HG03060 (cell line): ENCODE measurements around the gene SLC7A4.
"Not testable (repeated sequence)": the region's sequence is repeated elsewhere in the genome, so short reads cannot be mapped to it uniquely, and the experiment has no call there.

Experiments used
- ATAC-seq: cut with Tn5 transposase; IDR thresholded peaks from one replicate; pipeline ENCODE4 v1.9.1; 2021; ENCODE audit warnings: low read depth, moderate number of reproducible peaks; ENCODE audit not compliant: unreplicated experiment

SLC7A4 gene

GRCh38 chr22:21025266-21025665 is 7.1 kb downstream of the SLC7A4 start:
- no peak for ATAC-seq

GRCh38 chr22:21022955-21023614 is 9.3 kb downstream of the SLC7A4 start:
- ATAC-seq: no peak

DNA sequence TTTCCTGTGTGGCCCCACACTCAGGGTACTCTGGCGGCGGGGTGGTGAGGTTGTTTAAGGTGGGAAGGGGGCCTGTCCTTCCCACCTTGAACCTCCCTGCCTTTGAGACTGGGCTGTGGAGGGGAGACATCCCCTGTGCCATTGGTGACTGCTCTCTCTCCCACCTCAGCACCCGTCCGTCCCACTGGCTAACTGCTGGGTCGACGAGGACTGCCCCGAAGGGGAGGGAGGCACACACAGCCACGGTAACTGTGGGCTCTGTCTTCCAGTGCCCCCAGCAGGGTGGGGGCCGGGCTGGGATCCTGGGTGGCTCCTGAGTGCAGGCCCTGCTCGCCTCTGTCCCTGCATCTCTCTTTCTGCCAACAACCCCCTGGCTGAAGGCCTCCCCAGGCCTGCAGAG is 9.9 kb downstream of the SLC7A4 start:
- ATAC-seq: no peak

DNA sequence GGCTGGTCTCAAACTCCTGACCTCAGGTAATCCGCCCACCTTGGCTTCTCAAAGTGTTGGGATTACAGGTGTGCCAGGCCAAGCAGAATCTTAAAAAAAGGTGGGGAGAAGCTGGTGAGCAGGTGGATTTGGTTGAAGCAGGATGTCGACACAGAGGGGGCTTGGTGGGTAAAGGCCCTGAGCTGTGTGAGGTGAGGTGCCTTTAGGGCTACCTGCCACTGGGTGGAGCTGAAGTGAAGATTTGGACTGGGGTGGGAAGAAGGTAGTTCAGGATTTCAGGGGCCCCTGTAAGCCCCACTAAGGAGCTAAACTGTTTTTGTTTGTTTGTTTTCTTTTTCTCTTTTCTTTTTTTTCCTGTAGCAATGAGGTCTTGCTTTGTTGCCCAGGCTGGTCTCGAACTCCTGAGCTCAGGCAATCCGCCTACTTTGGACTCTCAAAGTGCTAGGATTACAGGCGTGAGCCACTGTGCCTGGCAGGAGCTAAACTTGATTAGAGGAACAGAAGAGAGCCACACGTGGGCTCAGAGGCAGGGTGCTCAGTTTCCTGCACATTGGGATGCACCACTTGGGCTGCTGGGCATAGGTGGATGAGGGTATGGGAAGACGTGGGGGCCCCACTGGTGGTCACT is 11.4 kb downstream of the SLC7A4 start:
- no peak for ATAC-seq

- no peak for ATAC-seq
Measured at GRCh38 chr22:21018314-21018713, 14.0 kb downstream of the SLC7A4 start.

DNA sequence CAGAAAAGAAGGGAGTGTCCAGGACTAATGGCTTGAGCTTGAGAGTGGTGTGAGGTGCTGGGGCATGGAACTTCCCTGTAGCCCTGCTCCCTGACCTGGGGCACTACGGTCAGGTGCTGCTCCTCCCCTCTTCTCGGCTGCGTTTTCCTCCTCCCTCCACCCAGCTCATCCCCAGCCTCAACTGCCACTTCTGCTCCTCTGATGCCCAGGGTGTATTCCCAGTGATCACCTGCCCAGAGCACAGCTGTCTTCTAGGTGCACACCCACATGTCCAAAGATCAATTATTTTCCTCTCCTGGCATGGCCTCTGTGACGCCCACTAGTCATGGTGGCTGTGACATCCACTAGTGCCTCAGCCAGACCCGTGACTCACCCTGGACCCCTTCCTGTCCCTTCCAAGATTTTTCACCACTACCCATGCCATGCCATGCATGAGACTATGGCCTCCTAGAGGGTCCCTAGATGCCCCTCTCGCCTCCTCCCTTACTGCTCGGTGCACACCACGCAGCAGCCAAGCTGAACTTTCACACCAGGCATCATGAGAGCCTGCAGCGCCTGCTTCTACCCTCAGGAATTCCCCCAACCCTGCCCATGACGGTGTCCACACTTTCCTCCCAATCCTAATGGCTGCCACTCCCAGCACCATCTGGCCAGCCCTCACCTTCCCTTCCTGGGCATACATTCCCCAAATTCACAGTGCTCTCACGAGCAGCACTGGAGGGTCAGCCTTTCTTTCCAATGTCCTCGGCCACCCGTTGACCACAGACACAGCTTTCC is 15.5 kb downstream of the SLC7A4 start:
- no peak for ATAC-seq

DNA sequence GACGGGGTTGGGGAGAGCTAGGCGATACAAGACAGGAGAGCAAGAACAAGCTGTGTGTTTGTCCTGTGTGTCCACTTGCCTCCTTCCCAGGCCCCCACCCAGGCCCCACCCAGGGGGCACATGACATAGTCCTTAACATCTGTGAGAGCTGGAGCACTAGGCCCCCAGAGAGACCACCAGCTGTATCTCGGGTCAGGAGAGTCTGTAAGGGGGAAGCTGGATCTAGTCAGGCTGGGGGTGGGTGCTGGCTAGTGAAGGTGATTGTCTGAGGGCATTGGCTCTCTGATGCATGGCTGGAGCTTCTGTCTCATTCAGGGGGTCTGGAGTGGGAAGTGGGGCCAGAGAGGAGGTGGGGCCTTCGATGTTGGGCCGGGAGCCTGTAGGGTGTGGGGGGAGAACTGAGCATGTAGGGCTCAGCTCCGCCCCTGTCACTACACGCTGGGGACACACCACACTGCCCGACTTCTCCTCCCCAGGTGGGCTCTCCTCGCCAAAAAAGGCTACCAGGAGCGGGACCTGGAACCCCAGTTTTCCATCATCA is 16.8 kb downstream of the SLC7A4 start:
- ATAC-seq: no peak

DNA sequence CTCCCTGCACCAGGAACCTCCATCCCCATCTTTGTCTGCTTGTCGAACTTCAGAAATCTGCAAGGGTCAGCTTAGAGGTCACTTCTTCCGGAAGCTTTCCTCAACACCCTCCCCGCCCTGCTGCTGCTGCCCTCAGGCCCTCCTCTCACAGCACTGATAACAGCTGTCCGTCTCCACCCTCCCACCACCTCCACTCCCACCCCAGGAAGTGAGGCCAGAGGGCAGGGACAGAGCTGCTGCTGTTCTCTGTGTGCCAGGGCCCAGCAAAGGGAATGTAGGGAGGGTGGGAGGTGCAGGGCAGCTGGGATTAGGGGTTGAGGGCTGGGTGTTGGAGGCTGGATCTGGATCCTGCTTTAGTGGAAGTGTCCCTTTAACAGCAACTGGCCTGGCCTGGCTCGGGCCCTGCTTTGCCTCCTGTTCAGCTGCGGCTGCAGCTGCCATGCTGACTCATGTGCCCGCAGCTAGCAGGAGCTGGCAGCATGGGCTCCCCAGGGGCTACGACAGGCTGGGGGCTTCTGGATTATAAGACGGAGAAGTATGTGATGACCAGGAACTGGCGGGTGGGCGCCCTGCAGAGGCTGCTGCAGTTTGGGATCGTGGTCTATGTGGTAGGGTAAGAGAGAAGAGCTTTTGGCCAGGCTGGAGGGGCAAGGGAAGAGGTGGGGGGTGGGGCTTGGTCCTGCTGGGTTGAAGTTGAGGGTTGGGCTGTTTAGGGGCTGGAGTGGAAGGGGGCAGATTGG is 17.5 kb downstream of the SLC7A4 start, which contains the start of gene P2RX6:
TSS of gene P2RX6 (plus strand) at position 440 of the 740 bp plus-strand sequence. CDS start at position 450, 10 bp downstream.
- ATAC-seq: no peak

DNA sequence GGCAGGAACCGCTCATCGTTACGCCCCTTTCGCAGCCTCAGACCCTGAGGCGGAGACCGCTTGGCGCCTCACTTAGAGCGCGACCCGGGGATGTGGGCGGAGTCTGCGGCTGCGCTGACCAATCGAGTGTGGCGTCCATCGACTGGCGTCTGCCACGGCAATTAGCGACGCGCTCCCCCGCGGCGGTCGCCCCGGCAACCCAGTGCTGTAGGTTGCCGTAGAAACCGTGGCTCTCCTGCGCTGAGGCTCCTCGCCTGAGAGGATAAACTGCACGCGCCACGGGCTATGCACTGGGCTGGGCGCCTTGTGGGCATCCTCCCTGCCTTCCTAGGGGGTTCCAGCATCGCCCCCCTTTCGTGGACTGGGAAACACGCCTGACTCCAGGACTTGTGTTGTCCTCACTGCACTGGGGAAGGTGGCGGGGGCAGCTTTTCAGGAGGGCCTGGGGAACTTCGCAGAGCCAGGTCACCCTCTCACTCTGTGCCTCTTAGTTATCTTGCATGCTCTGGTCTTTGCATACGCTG is 18.1 kb downstream of the SLC7A4 start:
- no peak for ATAC-seq

- no peak for ATAC-seq
Measured at GRCh38 chr22:21013657-21014201, 18.6 kb downstream of the SLC7A4 start.

GRCh38 chr22:21012446-21013407 is 19.6 kb downstream of the SLC7A4 start:
- ATAC-seq: no peak

GRCh38 chr22:21010426-21011113 is 21.8 kb downstream of the SLC7A4 start:
- no peak for ATAC-seq

GRCh38 chr22:21009638-21010425 is 22.5 kb downstream of the SLC7A4 start:
- ATAC-seq: no peak

DNA sequence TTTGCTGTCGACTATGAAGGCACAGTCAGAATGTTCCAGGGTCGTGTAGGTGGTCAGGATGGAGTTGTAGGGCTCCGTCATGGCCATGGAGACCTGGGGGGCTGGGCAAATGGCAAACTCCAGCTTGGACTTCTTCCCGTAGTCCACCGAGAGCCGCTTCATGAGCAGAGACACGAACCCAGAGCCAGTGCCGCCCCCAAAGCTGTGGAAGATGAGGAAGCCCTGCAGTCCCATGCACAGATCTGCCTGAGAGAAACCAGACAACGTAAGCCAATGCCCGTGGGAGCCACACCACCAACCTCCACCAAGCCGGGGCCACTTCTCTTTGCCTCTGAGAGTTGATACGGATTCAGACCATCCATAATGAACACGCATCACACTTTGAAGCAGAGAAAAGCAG is 23.2 kb downstream of the SLC7A4 start:
- not testable (repeated sequence) for ATAC-seq

DNA sequence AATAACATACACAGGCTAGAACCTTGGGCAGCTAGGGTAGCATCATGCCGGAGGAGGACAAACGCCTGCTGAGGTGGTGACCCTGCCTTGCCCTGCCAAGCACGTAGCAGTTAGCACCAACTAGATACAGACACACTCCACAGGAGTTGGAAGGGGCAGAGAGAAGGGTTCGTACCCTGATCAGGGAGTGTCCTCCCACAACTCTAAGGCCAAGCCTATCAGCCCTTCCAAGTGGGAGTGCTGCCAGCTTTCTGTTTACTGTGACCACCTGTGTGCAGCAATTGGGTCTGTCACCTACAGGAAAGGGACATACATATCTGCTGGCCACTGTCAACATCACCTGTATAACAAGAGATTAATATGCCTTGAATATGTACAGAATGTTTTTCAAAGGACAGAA is 28.6 kb downstream of the SLC7A4 start:
- no peak for ATAC-seq

DNA sequence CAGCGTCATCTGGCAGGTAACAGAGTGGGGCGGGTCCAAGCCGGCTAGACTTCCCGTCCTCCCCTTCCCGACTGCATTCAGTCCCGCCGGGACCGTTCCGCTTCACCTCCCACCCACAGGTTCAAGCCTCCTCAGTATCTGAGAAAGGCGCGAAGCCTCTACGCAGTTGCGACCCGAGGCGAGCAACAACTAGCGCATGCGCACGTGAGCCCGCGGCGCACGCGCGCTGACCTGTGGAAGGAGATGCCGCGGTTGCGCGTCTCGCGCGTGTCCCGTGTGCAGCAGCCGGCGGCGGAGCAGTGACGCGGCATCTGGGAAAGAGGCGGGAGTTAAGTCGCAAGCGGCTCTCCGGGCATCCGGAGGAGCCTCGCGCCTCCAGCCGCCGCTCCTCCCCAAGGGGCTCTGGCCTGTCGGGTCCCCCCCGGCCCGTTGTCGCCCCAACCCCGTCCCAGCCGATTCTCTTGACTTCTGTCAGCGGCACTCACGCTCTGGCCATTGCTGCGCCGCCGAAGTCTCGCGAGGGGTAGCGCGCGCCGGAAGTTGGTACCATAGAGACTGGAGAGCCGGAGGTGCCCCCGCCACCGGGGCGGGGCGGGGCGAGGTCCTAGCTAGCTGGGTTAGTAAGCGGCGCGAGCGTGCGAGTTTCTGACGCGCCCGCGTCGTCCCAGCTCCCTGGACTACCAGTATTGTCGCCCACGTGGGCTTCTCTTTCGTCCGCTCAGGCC is 30.6 kb downstream of the SLC7A4 start, which contains the start of gene THAP7:
TSS of gene THAP7 (minus strand) at position 518 of the 725 bp plus-strand sequence. CDS start at position 311, 207 bp downstream.
- ATAC-seq: peak; percentile 48
